Measurements from ENCODE around the gene GPR162. TPM values are rescaled to one million over a fixed set of nuclear protein-coding genes. Genes with fewer than 3 reads are reported as not detected.
A peak's percentile ranks its signal among the peaks of the same experiment; 100 is the strongest.
"Not testable (repeated sequence)": the region's sequence is repeated elsewhere in the genome, so short reads cannot be mapped to it uniquely, and the experiment has no call there.

The GPR162 gene
- total and polyA plus RNA-seq, 5 donors from 2014 or later = not detected

- peak overlapping the region; percentile 58 to 83 (median 71) for H3K27ac Mint-ChIP-seq
- Histone ChIP-seq H3K4me1 (ENCODE audit: control insufficient read depth, insufficient read depth, low read length, poor library complexity, severe bottlenecking) (peaks cover 36% of the 10 kb centered on the region), H3K27ac (ENCODE audit: insufficient read depth, low read length, poor library complexity, severe bottlenecking) (peak overlapping the region; percentile 78), H3K4me3 (ENCODE audit: low read depth, low read length) (no peak overlapping the region), H3K27me3 (ENCODE audit: control insufficient read depth, insufficient read depth, low read length) (no peaks in the 10 kb centered on the region), H3K9me3 (ENCODE audit: control insufficient read depth in 2 of 2, low read length in 2 of 2) (no peaks in the 10 kb centered on the region), H3K36me3 (ENCODE audit: control insufficient read depth, insufficient read depth, low read length) (peaks cover 35% of the 10 kb centered on the region)
- peaks cover 24% of the 10 kb centered on the region for H3K36me3 Mint-ChIP-seq
- H3K9me3 Mint-ChIP-seq = no peaks in the 10 kb centered on the region
- ATAC-seq (ENCODE audit: low read depth in 2 of 2) (no peak), DNase-seq (no peak)
- H3K4me3 Mint-ChIP-seq = peak overlapping the region; percentile 91 to 97 (median 94)
- H3K4me1 Mint-ChIP-seq = peaks cover 3 to 43% (median 22%) of the 10 kb centered on the region in 4 donors
- H3K27me3 Mint-ChIP-seq = no peaks in the 10 kb centered on the region
These were observed 44.7 kb downstream of the GPR162 start for GRCh38 chr12:6866163-6866919.

DNA sequence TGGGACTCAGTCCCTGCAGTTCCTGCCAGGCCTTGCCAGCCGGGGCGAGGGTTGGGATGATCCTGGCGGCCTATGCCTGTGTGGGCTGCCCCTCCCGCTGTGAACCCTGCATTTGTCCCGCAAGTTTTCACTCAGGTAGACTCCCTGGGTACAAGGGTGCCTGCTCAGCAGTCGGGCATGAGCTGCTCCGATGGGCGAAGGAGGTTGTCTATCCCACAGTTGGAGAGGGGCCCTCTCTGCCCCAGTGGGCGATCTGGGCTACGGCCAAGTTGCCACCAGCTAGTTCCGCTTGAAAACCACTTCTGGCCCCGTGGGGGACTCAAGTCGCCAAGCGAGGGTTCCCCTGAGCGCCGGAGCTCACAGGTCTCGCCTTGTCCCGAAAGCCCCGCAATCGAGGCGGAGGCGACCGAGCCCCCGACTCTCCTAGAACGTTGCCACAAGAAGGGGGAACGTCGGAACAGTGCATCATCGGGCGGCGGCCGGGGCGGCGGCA is 45.3 kb downstream of the GPR162 start:
- peak overlapping the region; percentile 91 to 97 (median 94) for H3K4me3 Mint-ChIP-seq
- ATAC-seq (ENCODE audit: low read depth in 2 of 2) = peak in 1 of 2 donors; percentile 6
- no peak for DNase-seq
- no peaks in the 10 kb centered on the region for H3K9me3 Mint-ChIP-seq
- H3K4me3 ChIP-seq (ENCODE audit: low read depth, low read length) = peak overlapping the region; percentile 59
- peak overlapping the region; percentile 58 to 98 (median 83) for H3K27ac Mint-ChIP-seq
- peak overlapping the region; percentile 78 for H3K27ac ChIP-seq (ENCODE audit: insufficient read depth, low read length, poor library complexity, severe bottlenecking)
- no peaks in the 10 kb centered on the region for H3K9me3 ChIP-seq (ENCODE audit: control insufficient read depth in 2 of 2, low read length in 2 of 2)
- peaks cover 29% of the 10 kb centered on the region for H3K36me3 ChIP-seq (ENCODE audit: control insufficient read depth, insufficient read depth, low read length)
- peaks cover 24% of the 10 kb centered on the region for H3K36me3 Mint-ChIP-seq
- peaks cover 42% of the 10 kb centered on the region for H3K4me1 ChIP-seq (ENCODE audit: control insufficient read depth, insufficient read depth, low read length, poor library complexity, severe bottlenecking)
- H3K4me1 Mint-ChIP-seq = peaks cover 3 to 49% (median 27%) of the 10 kb centered on the region in 4 donors
- no peaks in the 10 kb centered on the region for H3K27me3 ChIP-seq (ENCODE audit: control insufficient read depth, insufficient read depth, low read length)
- no peaks in the 10 kb centered on the region for H3K27me3 Mint-ChIP-seq

DNA sequence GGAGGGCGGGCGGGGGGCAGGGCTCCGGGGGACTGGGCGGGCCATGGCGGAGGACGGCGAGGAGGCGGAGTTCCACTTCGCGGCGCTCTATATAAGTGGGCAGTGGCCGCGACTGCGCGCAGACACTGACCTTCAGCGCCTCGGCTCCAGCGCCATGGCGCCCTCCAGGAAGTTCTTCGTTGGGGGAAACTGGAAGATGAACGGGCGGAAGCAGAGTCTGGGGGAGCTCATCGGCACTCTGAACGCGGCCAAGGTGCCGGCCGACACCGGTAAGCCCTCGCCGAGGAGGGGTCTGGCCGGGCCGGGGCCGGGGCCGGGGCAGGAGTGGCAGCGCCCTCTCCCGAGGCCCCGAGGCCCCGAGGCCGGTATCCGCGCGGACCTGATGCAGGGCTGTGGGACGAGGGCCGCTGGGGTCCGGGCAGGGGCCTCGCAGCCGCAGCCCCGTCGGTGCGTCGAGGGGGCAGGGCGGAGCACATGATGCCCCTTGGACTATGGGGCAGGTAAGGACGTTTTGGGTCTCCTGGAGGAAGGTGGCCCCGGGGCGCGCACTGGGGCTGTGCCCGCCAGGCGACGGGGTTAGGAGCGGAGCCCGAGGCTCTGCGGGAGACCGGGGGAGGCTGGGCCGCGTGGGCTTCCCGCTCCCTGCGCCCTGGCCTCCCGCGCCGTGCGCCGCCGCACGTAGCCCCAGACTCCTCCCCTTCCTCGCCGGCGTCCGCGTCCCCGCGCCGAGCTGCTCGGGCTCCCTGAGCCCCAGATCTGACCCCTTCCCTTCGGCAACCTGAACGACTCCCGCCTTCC is 46.0 kb downstream of the GPR162 start, which contains the start of gene TPI1:
TSS of gene TPI1 (plus strand) at position 119 of the 798 bp plus-strand sequence. CDS start at position 155, 36 bp downstream.
- Mint-ChIP-seq H3K4me3 (peak within 1 kb of the TSS; percentile 91 to 97 (median 94)), H3K36me3 (peaks cover 19% of the 10 kb centered on the region), H3K4me1 (peaks cover 3 to 56% (median 31%) of the 10 kb centered on the region in 4 donors), H3K27me3 (no peaks in the 10 kb centered on the region), H3K9me3 (no peaks in the 10 kb centered on the region), H3K27ac (peak within 1 kb of the TSS; percentile 86 to 98 (median 90))
- Histone ChIP-seq H3K9me3 (ENCODE audit: control insufficient read depth in 2 of 2, low read length in 2 of 2) (no peaks in the 10 kb centered on the region), H3K27me3 (ENCODE audit: control insufficient read depth, insufficient read depth, low read length) (no peaks in the 10 kb centered on the region), H3K4me3 (ENCODE audit: low read depth, low read length) (peak within 1 kb of the TSS; percentile 69), H3K27ac (ENCODE audit: insufficient read depth, low read length, poor library complexity, severe bottlenecking) (peak within 1 kb of the TSS; percentile 78), H3K36me3 (ENCODE audit: control insufficient read depth, insufficient read depth, low read length) (peaks cover 23% of the 10 kb centered on the region), H3K4me1 (ENCODE audit: control insufficient read depth, insufficient read depth, low read length, poor library complexity, severe bottlenecking) (peaks cover 48% of the 10 kb centered on the region)
- DNase-seq (peak; percentile 67 to 81 (median 76)), ATAC-seq (ENCODE audit: low read depth in 2 of 2) (peak; percentile 69 to 70)

DNA sequence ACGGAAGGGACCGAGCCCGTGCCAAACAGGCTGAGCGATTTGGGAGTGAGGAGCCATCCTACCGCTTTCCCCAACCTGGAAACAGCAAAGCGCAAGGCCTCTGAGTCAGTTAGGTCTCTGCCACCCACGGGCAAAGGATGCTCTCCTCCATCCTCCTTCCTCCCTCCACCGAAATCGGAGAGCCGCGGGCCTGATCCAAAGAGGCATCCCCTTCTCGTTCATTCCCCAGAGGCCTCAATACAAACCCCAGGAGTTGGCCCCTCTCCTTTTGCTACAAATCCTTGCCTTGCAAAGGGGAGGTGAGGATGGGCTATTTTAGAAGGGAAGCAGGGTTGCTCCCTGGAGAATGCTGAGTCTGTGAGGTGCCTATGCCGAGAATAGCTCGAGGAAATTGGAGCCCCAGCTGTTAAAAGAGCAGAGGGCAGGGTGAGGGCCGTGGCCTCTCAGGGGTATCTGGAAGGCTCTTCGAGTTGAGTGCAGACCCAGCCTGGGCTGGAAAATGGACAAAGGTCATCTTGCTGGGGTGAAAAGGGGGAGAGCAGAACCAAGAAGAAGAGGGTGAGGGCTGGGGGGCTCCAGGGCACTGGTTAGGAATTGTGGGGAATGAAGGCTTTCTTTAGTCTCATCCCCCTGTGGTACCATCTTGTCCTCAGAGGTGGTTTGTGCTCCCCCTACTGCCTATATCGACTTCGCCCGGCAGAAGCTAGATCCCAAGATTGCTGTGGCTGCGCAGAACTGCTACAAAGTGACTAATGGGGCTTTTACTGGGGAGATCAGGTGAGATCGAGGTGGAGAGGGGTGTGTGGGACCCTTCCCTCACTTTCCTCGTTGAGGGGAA is 46.8 kb downstream of the GPR162 start:
- H3K4me1 Mint-ChIP-seq = peaks cover 3 to 57% (median 32%) of the 10 kb centered on the region in 4 donors
- H3K9me3 ChIP-seq (ENCODE audit: control insufficient read depth in 2 of 2, low read length in 2 of 2) = no peaks in the 10 kb centered on the region
- no peaks in the 10 kb centered on the region for H3K27me3 Mint-ChIP-seq
- H3K36me3 Mint-ChIP-seq = peaks cover 17% of the 10 kb centered on the region
- peak overlapping the region; percentile 82 to 90 (median 86) for H3K27ac Mint-ChIP-seq
- H3K36me3 ChIP-seq (ENCODE audit: control insufficient read depth, insufficient read depth, low read length) = peaks cover 15% of the 10 kb centered on the region
- H3K4me1 ChIP-seq (ENCODE audit: control insufficient read depth, insufficient read depth, low read length, poor library complexity, severe bottlenecking) = peaks cover 53% of the 10 kb centered on the region
- peak in 1 of 3 donors; percentile 33 for DNase-seq
- no peaks in the 10 kb centered on the region for H3K9me3 Mint-ChIP-seq
- peak overlapping the region; percentile 78 for H3K27ac ChIP-seq (ENCODE audit: insufficient read depth, low read length, poor library complexity, severe bottlenecking)
- no peak for ATAC-seq (ENCODE audit: low read depth in 2 of 2)
- H3K4me3 Mint-ChIP-seq = peak overlapping the region; percentile 89 to 93 (median 92)
- peak overlapping the region; percentile 69 for H3K4me3 ChIP-seq (ENCODE audit: low read depth, low read length)
- no peaks in the 10 kb centered on the region for H3K27me3 ChIP-seq (ENCODE audit: control insufficient read depth, insufficient read depth, low read length)

DNA sequence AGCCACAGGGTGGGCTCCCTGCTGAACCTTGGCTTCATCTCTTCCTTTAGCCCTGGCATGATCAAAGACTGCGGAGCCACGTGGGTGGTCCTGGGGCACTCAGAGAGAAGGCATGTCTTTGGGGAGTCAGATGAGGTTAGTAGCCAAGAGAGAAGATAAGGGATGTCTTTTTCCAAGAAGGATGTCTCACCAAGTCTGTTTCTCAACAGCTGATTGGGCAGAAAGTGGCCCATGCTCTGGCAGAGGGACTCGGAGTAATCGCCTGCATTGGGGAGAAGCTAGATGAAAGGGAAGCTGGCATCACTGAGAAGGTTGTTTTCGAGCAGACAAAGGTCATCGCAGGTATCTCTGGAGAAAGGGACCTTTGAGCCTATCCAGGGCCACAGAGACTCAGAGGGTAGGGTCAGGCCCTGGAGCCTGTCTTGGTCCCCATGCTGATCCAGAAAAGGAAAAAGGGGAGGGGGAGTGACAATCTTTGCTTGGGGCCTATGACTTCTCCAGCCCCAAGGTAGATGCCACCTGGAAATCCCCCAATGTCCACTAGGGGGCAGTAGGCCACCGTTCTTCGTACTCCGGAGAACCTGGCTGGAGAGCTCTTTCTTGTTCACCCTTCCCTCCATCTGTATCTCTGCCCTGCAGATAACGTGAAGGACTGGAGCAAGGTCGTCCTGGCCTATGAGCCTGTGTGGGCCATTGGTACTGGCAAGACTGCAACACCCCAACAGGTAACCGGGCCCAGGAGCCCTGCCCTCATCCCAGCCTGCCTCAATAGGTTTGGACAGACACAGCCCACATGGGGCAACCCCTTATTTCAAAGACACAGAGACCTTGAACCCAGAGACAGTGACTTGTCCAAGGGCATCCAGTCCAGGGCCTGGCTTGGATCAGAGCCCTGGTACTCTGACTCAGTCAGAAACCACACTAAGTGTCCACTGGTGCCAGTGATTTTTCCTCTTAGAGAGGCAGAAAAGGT is 47.7 kb downstream of the GPR162 start:
- Mint-ChIP-seq H3K4me1 (peaks cover 3 to 63% (median 37%) of the 10 kb centered on the region in 4 donors), H3K4me3 (peak overlapping the region; percentile 89 to 93 (median 92)), H3K9me3 (no peaks in the 10 kb centered on the region), H3K27ac (peak overlapping the region; percentile 84 to 90 (median 90)), H3K27me3 (no peaks in the 10 kb centered on the region), H3K36me3 (peaks cover 15% of the 10 kb centered on the region)
- ATAC-seq (ENCODE audit: low read depth in 2 of 2) (no peak), DNase-seq (peak; percentile 76 to 88 (median 84))
- H3K36me3 ChIP-seq (ENCODE audit: control insufficient read depth, insufficient read depth, low read length) = peaks cover 12% of the 10 kb centered on the region
- H3K4me1 ChIP-seq (ENCODE audit: control insufficient read depth, insufficient read depth, low read length, poor library complexity, severe bottlenecking) = peaks cover 62% of the 10 kb centered on the region
- H3K4me3 ChIP-seq (ENCODE audit: low read depth, low read length) = peak overlapping the region; percentile 69
- H3K27me3 ChIP-seq (ENCODE audit: control insufficient read depth, insufficient read depth, low read length) = no peaks in the 10 kb centered on the region
- H3K9me3 ChIP-seq (ENCODE audit: control insufficient read depth in 2 of 2, low read length in 2 of 2) = no peaks in the 10 kb centered on the region
- peak overlapping the region; percentile 78 for H3K27ac ChIP-seq (ENCODE audit: insufficient read depth, low read length, poor library complexity, severe bottlenecking)

DNA sequence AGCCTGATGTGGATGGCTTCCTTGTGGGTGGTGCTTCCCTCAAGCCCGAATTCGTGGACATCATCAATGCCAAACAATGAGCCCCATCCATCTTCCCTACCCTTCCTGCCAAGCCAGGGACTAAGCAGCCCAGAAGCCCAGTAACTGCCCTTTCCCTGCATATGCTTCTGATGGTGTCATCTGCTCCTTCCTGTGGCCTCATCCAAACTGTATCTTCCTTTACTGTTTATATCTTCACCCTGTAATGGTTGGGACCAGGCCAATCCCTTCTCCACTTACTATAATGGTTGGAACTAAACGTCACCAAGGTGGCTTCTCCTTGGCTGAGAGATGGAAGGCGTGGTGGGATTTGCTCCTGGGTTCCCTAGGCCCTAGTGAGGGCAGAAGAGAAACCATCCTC is 48.7 kb downstream of the GPR162 start:
- Mint-ChIP-seq H3K36me3 (peaks cover 10% of the 10 kb centered on the region), H3K4me3 (peak overlapping the region; percentile 11 to 96 (median 62)), H3K4me1 (peaks cover 3 to 71% (median 41%) of the 10 kb centered on the region in 4 donors)
- Histone ChIP-seq H3K36me3 (ENCODE audit: control insufficient read depth, insufficient read depth, low read length) (peaks cover 12% of the 10 kb centered on the region), H3K4me1 (ENCODE audit: control insufficient read depth, insufficient read depth, low read length, poor library complexity, severe bottlenecking) (peaks cover 62% of the 10 kb centered on the region)
- H3K27me3 ChIP-seq (ENCODE audit: control insufficient read depth, insufficient read depth, low read length); H3K27me3 Mint-ChIP-seq; ATAC-seq (ENCODE audit: low read depth in 2 of 2); H3K27ac ChIP-seq (ENCODE audit: insufficient read depth, low read length, poor library complexity, severe bottlenecking); DNase-seq; H3K4me3 ChIP-seq (ENCODE audit: low read depth, low read length); H3K9me3 ChIP-seq (ENCODE audit: control insufficient read depth in 2 of 2, low read length in 2 of 2); H3K27ac Mint-ChIP-seq; H3K9me3 Mint-ChIP-seq: not testable (repeated sequence)

Data from CD4-positive, CD25-positive, alpha-beta regulatory T cell (primary cell).